HG02973 (cell line): Measurements from ENCODE around the gene PTPRD.

ENCODE experiments used
- ATAC-seq: cut with Tn5 transposase; IDR thresholded peaks from one replicate; pipeline ENCODE4 v1.9.1; 2021; ENCODE audit warnings: moderate library complexity; ENCODE audit not compliant: unreplicated experiment

The PTPRD gene

GRCh38 chr9:10062629-10063395, 550.0 kb downstream of the PTPRD start:
- ATAC-seq = no peak

GRCh38 chr9:10059044-10059443, 553.8 kb downstream of the PTPRD start:
- no peak for ATAC-seq

- no peak for ATAC-seq
Observed at GRCh38 chr9:10055886-10056395, 556.9 kb downstream of the PTPRD start.

- ATAC-seq = no peak
Observed at GRCh38 chr9:10054456-10054855, 558.3 kb downstream of the PTPRD start.

GRCh38 chr9:10052916-10053315, 559.9 kb downstream of the PTPRD start:
- ATAC-seq = no peak

- ATAC-seq = no peak
Observed at GRCh38 chr9:10052181-10052580, 560.6 kb downstream of the PTPRD start.

GRCh38 chr9:10050016-10050415, 562.8 kb downstream of the PTPRD start:
- no peak for ATAC-seq

- ATAC-seq = no peak
Observed at GRCh38 chr9:10048994-10049393, 563.8 kb downstream of the PTPRD start.

- no peak for ATAC-seq
Observed at GRCh38 chr9:10045598-10045997, 567.2 kb downstream of the PTPRD start.

- ATAC-seq = no peak
Observed at GRCh38 chr9:10041726-10042229, 571.0 kb downstream of the PTPRD start.

GRCh38 chr9:10036095-10036494, 576.7 kb downstream of the PTPRD start:
- ATAC-seq = no peak

- no peak for ATAC-seq
Observed at GRCh38 chr9:10032166-10032565, 580.6 kb downstream of the PTPRD start.

GRCh38 chr9:10026443-10026984, 586.3 kb downstream of the PTPRD start:
- ATAC-seq = no peak

GRCh38 chr9:10015755-10016154, 597.0 kb downstream of the PTPRD start:
- ATAC-seq = no peak

GRCh38 chr9:10014889-10015288, 597.9 kb downstream of the PTPRD start:
- no peak for ATAC-seq

GRCh38 chr9:10009401-10009800, 603.4 kb downstream of the PTPRD start:
- ATAC-seq = no peak

GRCh38 chr9:10008101-10008799, 604.6 kb downstream of the PTPRD start:
- ATAC-seq = no peak

- no peak for ATAC-seq
Observed at GRCh38 chr9:10007356-10007755, 605.4 kb downstream of the PTPRD start.

GRCh38 chr9:10005206-10005605, 607.6 kb downstream of the PTPRD start:
- ATAC-seq = no peak

- ATAC-seq = no peak
Observed at GRCh38 chr9:10003047-10003446, 609.8 kb downstream of the PTPRD start.

GRCh38 chr9:10000669-10001068, 612.1 kb downstream of the PTPRD start:
- ATAC-seq = no peak
